CD4-positive, alpha-beta T cell treated with Interleukin-15 for 1 hour (primary cell): Measurements from ENCODE around the gene SLC6A13.
"Not testable (repeated sequence)": the region's sequence is repeated elsewhere in the genome, so short reads cannot be mapped to it uniquely, and the experiment has no call there.

Source experiments
- DNase-seq: peaks from one replicate; pipeline ENCODE4 v3.0.0-alpha.2; 2020

The SLC6A13 gene

GRCh38 chr12:262817-263216 lies at the start of gene SLC6A13:
SLC6A13 (minus strand) TSS chr12:262836; CDS start chr12:260052, 2,784 bp downstream.
- no peak for DNase-seq

- DNase-seq: no peak
Observed at GRCh38 chr12:308511-308910, 45.9 kb upstream of the SLC6A13 start.

GRCh38 chr12:307406-307805 lies 44.8 kb upstream of the SLC6A13 start:
- DNase-seq: no peak

GRCh38 chr12:304805-305204 lies 42.2 kb upstream of the SLC6A13 start:
- no peak for DNase-seq

GRCh38 chr12:302766-303165 lies 40.1 kb upstream of the SLC6A13 start:
- DNase-seq: not testable (repeated sequence)

- not testable (repeated sequence) for DNase-seq
Observed at GRCh38 chr12:300166-300565, 37.5 kb upstream of the SLC6A13 start.

- not testable (repeated sequence) for DNase-seq
Observed at GRCh38 chr12:299511-299910, 36.9 kb upstream of the SLC6A13 start.

- DNase-seq: not testable (repeated sequence)
Observed at GRCh38 chr12:298059-298458, 35.4 kb upstream of the SLC6A13 start.

GRCh38 chr12:295132-295531 lies 32.5 kb upstream of the SLC6A13 start:
- no peak for DNase-seq

GRCh38 chr12:293199-293598 lies 30.6 kb upstream of the SLC6A13 start:
- DNase-seq: no peak

- DNase-seq: no peak
Observed at GRCh38 chr12:292186-292585, 29.6 kb upstream of the SLC6A13 start.

GRCh38 chr12:291153-291723 lies 28.6 kb upstream of the SLC6A13 start:
- no peak for DNase-seq

GRCh38 chr12:288687-289086 lies 26.1 kb upstream of the SLC6A13 start:
- DNase-seq: no peak

- no peak for DNase-seq
Observed at GRCh38 chr12:286531-287300, 24.1 kb upstream of the SLC6A13 start.

- no peak for DNase-seq
Observed at GRCh38 chr12:278046-278445, 15.4 kb upstream of the SLC6A13 start.

- no peak for DNase-seq
Observed at GRCh38 chr12:275812-276211, 13.2 kb upstream of the SLC6A13 start.

- no peak for DNase-seq
Observed at GRCh38 chr12:273382-273781, 10.7 kb upstream of the SLC6A13 start.

- no peak for DNase-seq
Observed at GRCh38 chr12:272942-273341, 10.3 kb upstream of the SLC6A13 start.

GRCh38 chr12:271161-271560 lies 8.5 kb upstream of the SLC6A13 start:
- DNase-seq: no peak

- no peak for DNase-seq
Observed at GRCh38 chr12:269191-269590, 6.6 kb upstream of the SLC6A13 start.

GRCh38 chr12:268483-268840 lies 5.8 kb upstream of the SLC6A13 start:
- no peak for DNase-seq

GRCh38 chr12:267581-268482 lies 5.2 kb upstream of the SLC6A13 start:
- no peak for DNase-seq

- no peak for DNase-seq
Observed at GRCh38 chr12:265096-265495, 2.5 kb upstream of the SLC6A13 start.

GRCh38 chr12:264269-264668 lies 1.6 kb upstream of the SLC6A13 start:
- no peak for DNase-seq
